Thoracic aorta (tissue), 2 donors: ENCODE measurements around the gene RASAL1. TPM values are rescaled to one million over a fixed set of nuclear protein-coding genes. Genes with fewer than 3 reads are reported as not detected.

Experiments used
- ATAC-seq: fragments of 150-250 bp; one replicate; pipeline ENCODE4 v1.8.0; 2017; ENCODE audit warnings: low read depth; ENCODE audit not compliant: insufficient number of reproducible peaks, low FRiP score
- DNase-seq: peaks from one replicate; pipeline ENCODE4 v3.0.0-alpha.2; 2020; ENCODE audit warnings: low spot score
- H3K27ac ChIP-seq, 2 donors: fragments of 200-600 bp; sonication (generic); 1 replicate in 1 of 2; 2 replicates in 1 of 2; pipeline ENCODE4 v1.5.1; 2016; ENCODE audit warnings: mild to moderate bottlenecking in 2 of 2, moderate library complexity in 2 of 2
- H3K27me3 ChIP-seq: fragments of 200-600 bp; sonication (generic); replicated peaks from 2 replicates; pipeline ENCODE4 v1.6.0; 2016; ENCODE audit warnings: mild to moderate bottlenecking; ENCODE audit not compliant: insufficient read depth
- H3K36me3 ChIP-seq: fragments of 200-600 bp; sonication (generic); one replicate; pipeline ENCODE4 v1.5.1; 2016
- H3K4me1 ChIP-seq, 2 donors: fragments of 200-600 bp; sonication (generic); 1 replicate in 1 of 2; 2 replicates in 1 of 2; pipeline versions ENCODE4 v1.5.1 to v1.6.0; 2016; ENCODE audit warnings: low read depth in 2 of 2, mild to moderate bottlenecking in 1 of 2; ENCODE audit not compliant: control insufficient read depth in 1 of 2
- H3K4me3 ChIP-seq: fragments of 200-600 bp; sonication (generic); 2 replicates; pipeline ENCODE4 v1.5.1; 2016; ENCODE audit warnings: mild to moderate bottlenecking
- H3K9me3 ChIP-seq: fragments of 200-600 bp; sonication (generic); 2 replicates; pipeline ENCODE4 v1.5.1; 2016
- total RNA-seq, 2 donors: library from RNA; depleted of rRNA; stranded (reverse); fragments of >200 nt; gene quantifications; one replicate each; pipeline versions ENCODE4 v1.1.0 to v1.2.3, GENCODE V29; 2016
- TF ChIP-seq, protein P1 (sequence below): fragments of 200-600 bp; sonication (generic); IDR thresholded peaks from one replicate; pipeline ENCODE4 v1.5.1; 2019; ENCODE audit warnings: antibody characterized with exemption

Gene RASAL1
- total RNA-seq, 2 donors from 2014 or later, result 2.0 TPM; not detected in 1

DNA sequence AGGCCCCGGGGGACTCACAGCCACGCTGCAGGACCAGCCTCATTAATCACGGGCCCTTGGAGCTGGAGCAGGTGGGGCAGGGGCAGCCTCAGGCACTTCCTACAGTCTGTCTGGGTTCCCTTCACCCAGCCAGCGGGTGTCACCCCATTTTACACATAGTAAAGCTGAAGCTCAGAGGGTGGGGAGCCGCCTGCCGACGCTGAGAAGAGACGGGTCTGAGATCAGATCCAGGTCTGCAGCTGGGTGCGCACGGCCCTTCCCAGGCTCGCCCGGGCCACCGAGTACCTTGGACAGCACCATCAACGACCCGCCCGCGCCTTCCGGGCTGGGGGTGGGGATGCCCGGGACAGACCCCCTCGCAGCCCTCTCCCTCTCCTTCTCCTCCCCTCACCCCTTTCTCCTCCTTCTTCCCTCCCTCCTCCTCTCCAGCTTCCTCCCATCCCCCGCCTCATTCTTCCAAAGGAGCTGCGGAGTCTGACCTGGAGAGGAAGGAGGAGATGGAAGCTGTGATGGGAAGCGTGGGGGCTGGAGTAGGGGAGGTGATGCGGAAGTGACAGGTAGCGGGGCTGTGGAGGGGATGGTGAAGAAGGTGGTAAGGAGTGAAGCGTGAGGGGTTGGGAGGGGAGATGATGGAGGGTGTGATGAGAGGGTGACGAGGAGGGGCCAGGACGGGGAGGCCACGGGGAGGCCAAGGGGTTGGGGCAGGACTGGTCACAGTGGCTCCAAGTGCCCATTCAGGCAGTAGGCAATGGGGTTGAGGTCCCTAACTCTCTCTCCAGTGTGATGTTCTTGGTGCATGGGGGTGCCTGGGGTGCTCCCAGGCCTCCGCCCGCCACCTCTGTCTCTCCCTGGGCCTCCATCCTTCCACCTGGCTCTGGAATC lies 70.2 kb downstream of the RASAL1 start:
- DNase-seq, result no peak
- no peak overlapping the region for H3K4me3 ChIP-seq
- no peaks in the 10 kb centered on the region for H3K9me3 ChIP-seq
- no peak overlapping the region for H3K27ac ChIP-seq
- ATAC-seq, result no peak
- H3K36me3 ChIP-seq, result no peaks in the 10 kb centered on the region
- TF ChIP-seq, protein P1, sequence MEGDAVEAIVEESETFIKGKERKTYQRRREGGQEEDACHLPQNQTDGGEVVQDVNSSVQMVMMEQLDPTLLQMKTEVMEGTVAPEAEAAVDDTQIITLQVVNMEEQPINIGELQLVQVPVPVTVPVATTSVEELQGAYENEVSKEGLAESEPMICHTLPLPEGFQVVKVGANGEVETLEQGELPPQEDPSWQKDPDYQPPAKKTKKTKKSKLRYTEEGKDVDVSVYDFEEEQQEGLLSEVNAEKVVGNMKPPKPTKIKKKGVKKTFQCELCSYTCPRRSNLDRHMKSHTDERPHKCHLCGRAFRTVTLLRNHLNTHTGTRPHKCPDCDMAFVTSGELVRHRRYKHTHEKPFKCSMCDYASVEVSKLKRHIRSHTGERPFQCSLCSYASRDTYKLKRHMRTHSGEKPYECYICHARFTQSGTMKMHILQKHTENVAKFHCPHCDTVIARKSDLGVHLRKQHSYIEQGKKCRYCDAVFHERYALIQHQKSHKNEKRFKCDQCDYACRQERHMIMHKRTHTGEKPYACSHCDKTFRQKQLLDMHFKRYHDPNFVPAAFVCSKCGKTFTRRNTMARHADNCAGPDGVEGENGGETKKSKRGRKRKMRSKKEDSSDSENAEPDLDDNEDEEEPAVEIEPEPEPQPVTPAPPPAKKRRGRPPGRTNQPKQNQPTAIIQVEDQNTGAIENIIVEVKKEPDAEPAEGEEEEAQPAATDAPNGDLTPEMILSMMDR, result no peak
- H3K27me3 ChIP-seq, result peaks cover 5% of the 10 kb centered on the region
- no peaks in the 10 kb centered on the region for H3K4me1 ChIP-seq

DNA sequence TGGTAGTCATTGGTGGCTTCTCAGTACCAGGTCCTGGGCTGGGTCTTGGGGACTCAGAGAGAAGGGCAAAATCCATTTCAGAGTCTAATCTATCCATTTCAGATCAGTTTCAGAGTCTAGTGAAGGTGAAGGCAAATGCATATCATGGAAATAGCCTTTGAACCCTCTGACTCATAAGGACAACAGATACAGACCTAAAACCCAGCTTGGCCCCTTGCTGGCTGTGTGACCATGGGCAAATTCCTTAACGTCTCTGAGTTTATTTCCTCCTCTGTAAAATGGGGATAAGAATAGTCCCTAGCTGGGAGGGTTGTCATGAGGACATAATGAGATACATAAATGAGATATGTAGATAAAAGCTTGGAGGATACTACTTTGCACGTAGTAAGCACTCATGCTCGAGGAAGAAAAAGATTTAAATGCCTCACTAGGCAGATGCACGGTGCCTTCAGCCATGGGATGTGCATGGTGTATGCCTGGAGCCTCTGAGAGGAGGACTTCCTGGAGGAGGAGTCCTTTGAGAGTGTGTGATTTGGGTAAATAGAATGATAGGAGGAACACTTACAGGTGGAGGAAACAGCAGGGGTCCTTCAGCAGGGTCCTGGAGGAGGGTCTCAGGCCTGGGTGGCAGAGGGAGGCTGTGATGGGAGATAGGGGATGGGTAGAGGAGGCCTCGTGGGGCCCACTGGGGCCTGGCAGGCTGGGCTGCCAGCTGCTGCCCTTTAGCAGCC lies 71.0 kb downstream of the RASAL1 start:
- TF ChIP-seq, protein P1, result no peak
- Histone ChIP-seq H3K27ac (no peak overlapping the region), H3K4me3 (no peak overlapping the region), H3K27me3 (peaks cover 5% of the 10 kb centered on the region), H3K36me3 (no peaks in the 10 kb centered on the region), H3K4me1 (no peaks in the 10 kb centered on the region), H3K9me3 (no peaks in the 10 kb centered on the region)
- DNase-seq (no peak), ATAC-seq (no peak)

DNA sequence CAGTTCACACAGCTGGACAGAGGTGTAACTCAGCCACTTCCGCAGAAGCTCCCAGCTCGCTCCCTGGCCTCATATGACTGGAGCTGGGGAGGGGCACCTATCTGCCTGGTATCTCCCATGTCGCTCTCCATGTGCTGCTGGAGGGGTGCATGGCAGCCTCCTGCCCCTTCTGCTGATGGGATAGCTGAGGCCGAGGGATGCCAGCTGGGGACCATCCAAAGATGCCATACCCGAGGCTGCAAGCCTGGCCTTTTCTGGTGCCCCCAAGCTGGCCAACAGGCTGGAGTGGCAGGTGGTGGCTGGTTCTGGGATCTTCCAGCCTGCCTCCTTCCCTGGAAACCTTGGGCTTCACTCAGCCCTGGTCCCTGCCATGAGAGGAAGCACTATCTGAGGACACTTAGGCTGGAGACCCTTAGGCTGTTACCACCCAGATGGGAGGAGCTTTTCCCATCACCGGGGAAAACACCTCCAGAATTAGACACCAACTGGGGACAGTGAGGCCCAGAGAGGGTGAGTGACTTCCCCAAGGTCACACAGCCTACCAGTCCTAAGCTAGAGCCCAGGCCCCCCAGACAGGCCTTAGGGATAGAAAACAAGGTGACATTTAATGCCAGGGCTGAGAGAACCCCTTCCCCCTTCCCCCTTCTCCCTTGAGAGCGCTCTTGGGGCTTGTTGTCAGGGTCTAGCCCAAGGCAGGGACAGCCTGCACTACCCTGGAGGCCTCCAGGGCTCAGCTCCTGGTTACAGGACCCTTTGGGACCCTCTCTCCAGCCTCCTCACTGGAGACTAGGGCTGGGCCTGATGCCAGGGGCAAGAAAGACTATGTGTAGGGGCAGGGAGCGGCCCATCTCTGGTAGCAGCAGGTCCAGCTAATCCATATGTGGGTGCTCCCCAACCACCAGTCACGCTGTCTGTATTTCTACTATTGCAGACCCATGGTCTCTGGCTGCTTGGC lies 71.9 kb downstream of the RASAL1 start:
- TF ChIP-seq, protein P1, result no peak
- H3K27me3 ChIP-seq, result peaks cover 5% of the 10 kb centered on the region
- no peak overlapping the region for H3K4me3 ChIP-seq
- no peaks in the 10 kb centered on the region for H3K36me3 ChIP-seq
- no peaks in the 10 kb centered on the region for H3K4me1 ChIP-seq
- H3K9me3 ChIP-seq, result no peaks in the 10 kb centered on the region
- DNase-seq, result no peak
- no peak for ATAC-seq
- no peak overlapping the region for H3K27ac ChIP-seq

GRCh38 chr12:113062502-113063395 lies 72.8 kb downstream of the RASAL1 start:
- Histone ChIP-seq H3K9me3 (no peaks in the 10 kb centered on the region), H3K27ac (no peak overlapping the region), H3K4me1 (no peaks in the 10 kb centered on the region), H3K36me3 (no peaks in the 10 kb centered on the region), H3K27me3 (peaks cover 5% of the 10 kb centered on the region), H3K4me3 (no peak overlapping the region)
- TF ChIP-seq, protein P1, result no peak
- ATAC-seq (no peak), DNase-seq (no peak)
